Cortex of kidney (tissue), 1 donor: Measurements from ENCODE around the gene KDM8.

Experiments
- DNase-seq: peaks from one replicate; lab custom pipeline; 2025; lab: John Stamatoyannopoulos, UW

Gene KDM8

DNA sequence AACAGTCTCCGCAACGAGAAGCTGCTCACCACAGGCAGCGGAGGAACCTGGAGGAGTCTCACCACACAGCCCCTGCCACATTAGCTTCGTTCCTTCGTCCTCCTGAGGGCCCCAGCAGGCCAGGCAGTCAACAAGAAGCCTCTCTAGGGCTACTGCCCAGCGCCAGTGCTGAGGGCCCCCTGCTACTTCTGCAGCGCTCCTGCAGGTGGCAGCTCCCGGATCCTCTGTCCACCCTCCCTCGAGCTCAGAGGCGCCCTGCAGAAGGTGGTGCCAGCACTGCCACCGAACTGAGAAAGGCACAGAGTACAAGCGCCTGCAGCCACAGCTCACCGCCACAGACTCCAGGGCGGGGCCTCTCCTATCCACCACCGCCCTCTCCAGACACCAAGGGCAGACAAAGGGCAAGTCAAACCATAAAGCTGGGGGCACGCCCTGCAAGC lies 27.3 kb downstream of the KDM8 start:
- no peak for DNase-seq

DNA sequence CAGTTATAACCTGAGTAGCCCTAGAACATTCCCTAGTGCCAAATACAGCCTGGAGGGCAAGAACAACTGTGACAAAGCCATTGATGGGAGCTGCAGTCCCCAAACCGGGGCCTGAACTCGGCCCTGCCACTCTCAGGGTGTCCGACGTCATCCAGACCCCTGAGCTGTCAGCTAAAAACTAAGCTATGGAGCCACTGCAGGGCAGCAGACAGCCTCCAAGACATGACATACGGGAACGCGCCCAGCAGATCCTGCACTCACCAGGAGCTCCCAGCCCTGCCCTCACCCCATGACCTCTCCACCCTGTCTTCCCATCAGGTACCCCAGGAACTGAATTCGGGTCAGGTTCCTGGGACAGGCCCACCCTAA lies 28.4 kb downstream of the KDM8 start:
- no peak for DNase-seq

DNA sequence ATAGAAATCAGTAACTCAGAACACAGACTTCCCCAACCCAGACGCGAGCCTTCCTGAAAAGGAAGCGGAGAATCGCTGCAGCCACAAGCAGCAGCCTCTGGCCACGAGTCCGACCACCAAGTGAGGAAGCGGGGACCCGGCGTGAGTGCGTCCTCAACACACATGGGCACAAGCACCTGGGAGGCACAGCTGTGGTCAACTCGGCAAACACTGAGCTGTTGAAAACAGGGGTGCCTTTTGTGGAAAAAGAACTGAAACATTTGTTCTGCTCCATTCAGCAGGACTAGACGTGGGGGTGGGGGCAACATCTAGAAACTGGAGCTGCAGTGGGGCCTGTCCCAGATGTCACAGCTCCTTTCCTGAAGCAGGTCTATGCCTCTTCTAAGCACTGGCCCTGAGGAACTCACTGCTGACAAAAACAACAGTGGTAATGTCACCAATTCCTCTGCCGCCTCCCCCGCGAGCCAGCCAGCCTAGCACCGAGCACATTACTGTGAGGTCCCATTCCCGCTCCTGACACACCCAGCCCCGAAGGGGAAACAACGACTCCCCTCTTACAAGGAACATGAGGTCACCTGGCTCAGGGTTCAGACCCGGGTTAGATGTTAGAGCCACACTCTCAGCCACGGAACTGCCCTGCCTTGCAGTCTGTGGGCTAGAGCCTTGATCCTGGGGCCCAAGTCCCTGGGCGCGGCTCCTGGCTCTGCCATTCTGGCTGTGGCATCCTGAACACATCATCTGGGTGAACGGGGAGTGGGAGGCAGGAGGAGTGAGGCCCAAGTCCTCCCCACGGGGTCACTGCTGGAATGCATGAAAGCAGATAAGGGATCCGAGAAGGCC lies 29.0 kb downstream of the KDM8 start:
- DNase-seq, result no peak

DNA sequence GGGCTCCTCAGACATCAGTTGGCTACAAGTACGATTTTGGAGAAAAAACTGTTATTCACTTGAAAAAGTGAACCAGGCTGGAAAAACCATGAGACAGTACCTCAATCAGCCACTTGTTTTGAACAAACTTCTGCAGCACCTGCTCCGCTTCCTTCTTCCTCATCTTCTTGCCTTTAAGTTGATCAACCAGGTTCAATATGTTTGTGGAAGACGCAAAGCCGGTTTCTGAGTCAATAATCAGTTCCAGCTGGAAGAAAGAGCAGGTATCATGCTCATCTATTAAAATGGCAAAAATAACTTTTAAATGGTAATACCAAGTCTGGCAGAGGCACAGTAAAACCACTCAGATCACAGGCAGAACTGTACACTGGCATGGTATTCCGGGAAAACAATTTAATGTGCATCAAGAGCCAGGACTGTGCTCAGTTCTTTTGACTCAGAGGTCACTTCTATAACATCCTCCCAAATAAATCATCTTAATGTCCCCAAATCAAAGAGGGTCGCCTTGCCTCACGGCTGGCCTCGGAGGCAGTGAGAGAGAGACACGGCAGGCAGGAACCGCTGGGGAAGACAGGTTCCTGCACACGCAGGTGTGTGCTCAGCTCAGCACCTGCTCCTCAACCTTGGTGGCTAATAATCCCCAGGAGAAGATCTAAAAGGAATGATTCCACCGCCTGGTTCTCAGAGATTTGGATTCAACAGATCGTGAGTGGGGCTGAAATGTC lies 29.7 kb downstream of the KDM8 start:
- DNase-seq, result no peak

DNA sequence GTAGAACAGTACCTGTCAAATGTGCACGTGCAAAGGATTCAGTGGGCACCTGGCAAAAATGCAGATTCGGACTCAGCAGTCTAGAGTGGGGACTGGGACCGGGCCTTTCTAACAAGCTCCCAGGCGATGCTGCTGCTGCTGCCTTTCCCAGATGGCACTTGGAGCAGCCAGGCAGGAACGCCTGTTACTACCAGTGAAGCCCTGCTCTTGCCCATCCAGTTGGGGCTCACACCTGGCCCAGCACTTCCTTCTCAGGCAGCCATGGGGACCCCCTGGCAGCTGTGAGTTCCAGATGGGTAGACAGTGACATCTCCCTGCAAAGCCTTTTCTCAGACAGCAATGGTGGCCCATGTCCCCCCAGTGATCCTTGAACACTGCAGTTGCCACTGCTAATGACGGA lies 30.4 kb downstream of the KDM8 start:
- no peak for DNase-seq

DNA sequence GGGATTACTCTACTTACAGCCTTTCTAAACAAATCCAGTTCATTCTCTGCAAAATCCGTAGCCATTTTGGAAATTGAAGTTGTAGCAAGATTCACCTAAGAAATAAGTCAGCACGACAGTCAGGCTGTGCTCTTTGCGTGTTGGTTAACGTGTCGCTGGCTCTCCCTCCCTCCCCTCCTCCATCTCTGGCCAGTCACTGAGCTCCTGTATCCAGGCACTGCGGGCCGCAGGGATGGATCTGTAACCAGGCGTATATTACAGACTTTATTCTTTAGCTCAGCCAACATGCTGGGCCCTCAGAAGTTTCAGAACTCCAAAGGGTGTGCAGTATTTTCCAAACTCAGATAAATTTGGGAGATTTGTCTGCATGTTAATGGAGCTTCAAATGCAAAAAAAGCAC lies 30.8 kb downstream of the KDM8 start:
- no peak for DNase-seq

DNA sequence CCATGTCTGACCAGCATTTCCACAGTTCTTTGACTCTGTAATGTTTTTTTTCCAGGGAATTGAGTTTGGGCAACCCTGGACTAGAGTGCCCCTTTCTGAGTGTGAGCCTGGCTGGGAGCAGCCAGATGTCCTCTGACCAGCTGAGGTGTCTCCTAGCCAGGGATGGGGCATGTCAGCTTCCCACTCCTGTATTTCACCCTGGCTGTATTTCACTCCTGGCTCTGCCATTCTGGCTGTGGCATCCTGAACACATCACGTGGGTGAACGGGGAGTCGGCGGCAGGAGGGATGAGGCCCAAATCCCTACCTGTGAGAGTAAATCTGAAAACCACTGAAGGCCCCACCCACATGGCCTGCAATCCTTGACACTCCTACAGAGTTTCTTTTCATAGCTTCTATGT lies 31.3 kb downstream of the KDM8 start:
- no peak for DNase-seq

DNA sequence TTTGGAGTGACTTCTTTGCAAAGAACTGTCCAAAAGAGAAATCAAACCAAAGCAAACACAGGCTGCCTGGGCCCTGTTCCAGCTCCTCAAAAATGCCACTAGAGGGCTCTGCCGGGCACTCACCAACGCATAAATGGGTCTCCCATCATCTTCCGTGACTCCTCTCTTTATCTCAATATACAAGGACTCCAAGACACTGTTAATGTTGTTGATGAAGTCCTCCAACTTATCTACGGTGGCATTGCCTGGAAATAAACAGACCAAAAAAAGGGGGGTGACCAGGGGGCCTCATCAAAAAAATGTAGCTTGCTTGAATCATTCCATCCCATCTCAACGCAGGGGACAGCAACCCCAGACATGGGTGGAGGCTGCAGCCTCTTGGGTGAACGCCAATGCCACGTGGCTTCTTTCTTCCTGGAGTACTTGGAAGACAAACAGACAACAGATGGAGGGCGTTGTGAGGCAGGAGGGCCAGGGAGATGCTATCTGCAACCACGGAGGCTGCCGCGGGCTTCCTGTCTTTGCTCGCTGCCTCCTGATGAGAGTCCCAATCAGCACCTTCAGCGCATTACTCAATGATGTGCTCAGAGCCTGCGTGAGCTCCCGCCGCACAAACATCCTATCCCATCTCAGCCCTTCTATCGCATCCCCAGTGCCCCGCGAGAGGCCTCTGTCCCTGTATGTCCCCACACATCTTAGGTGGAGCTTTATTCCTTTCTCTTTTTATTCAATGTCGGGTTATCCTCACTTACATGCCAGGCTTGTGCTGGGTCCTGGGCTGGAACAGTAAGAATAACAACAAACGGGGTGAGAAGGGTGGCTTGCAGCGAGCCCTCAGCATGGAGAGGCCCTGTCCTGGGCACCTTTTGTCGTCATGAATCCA lies 32.0 kb downstream of the KDM8 start:
- DNase-seq, result no peak

DNA sequence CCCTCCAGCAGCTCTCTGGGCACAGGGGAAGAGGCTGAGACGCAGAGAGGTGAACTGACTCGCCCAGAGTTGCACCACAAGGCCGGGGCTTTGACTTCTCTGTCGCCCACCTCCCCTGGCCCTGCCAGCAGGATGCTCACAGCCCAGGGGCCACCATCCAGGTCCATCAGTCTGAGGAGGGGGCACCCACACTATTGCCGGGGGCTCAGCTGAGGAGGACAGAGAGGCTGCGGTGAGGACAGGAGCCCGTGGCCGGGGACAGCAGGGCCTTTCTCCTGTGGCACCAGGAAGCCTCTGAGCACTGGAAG lies 32.6 kb downstream of the KDM8 start:
- no peak for DNase-seq

DNA sequence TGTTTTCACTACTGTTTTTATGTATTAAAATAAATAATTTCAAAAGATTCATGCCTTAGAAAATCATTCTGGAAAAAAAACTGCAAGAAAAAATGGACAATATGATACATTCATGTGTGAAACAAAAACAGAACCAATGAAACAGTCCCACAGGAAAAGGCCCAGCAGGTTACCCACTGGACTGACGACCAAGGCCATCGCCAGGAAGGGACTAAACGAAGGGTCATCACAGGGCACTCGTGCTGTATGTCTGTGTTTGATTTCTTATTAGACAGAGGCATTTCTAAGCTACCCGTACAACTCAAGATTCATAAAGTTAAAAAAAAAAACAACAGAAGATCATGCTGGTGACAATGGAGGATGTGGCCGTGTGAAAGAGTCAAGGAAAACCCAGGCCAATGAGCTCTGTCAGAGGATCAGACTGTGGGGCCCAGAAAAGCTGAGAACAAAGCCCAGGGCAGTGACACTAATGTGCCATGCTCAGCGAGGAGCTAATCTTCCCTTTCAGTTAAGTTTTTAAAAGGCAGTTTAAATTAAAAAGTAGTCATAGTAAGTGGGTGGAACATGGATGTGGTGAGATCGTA lies 33.4 kb downstream of the KDM8 start:
- DNase-seq, result no peak

DNA sequence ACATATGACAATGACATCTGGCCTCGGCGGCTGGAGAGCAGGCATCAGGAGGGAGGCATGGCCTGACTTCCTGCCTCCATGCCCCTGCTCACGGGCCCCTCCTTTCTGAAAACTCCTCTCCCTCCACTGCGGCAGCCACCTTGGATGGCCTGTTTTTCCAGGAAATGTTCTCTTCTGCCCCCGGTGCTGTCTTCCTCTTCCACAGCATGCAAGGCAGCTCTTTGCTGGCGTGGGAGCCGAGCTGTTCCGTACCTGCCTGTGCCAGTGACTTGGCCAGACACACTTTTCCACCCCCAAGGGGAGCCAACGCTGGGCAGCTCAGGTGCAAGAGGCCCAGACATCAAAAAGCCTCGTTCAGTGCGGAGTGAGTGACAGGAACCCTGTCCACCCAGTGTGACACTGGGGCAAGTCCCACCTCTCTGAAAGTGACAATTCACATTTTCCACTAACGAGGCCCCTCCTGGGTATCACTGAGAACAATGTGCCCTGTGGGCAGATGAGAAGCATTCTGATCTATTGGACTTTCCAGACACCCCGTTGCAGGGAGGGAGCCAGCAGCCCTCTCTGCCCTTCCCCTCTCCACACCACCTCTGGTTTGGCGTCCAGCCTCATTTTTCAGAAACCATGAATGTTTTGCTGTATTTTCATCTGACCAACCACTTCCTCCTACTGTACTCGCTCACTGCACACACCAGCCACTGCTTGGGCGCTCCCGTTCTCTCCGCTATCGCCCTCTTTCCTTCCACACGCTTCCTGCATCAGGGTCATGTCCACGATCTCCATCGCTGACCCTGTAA lies 34.1 kb downstream of the KDM8 start:
- no peak for DNase-seq

DNA sequence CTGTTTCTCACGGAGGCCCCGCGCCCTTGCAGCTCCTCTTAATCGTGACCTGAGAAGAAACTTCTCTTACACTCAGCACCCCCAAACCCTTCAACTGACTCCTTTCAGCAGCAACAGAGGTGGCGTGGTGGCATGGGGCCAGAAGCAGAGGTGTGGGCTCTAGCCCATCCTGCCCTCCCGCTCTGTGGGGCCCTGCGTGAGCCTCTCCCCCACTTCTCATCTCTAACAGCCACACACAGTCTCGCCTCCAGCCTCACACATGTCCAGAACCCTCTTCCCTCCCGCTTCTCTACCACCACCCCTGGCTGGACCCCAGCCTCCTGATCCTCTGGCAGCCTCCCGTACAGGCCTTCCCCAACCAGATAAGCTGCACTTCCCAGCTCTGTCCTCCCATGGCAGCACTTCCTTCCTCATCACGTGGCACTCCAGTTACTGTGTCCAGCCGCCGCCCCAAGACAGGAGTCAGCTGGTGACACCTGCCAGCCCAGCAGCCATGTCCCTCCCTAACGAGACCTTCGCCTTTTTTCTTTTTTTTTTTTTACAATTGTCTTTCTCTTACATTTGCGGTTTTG lies 34.8 kb downstream of the KDM8 start:
- no peak for DNase-seq

DNA sequence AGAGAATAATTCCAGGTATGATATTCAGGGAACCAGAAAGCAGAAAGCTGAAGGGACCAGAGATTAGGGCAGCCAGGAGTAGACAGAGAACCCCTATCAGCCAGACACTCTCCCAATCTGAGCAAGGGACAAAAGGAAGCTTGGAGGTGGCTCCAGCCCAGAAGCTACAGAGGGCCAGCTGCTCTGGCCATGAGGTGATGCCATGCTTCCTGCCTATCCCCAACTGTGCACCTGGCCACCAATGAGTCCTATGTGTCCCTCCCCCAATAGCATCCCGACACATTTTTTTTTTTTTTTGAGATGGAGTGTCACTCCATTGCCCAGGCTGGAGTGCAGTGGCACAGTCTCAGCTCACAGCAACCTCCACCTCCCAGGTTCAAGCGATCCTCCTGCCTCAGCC lies 35.3 kb downstream of the KDM8 start:
- no peak for DNase-seq

DNA sequence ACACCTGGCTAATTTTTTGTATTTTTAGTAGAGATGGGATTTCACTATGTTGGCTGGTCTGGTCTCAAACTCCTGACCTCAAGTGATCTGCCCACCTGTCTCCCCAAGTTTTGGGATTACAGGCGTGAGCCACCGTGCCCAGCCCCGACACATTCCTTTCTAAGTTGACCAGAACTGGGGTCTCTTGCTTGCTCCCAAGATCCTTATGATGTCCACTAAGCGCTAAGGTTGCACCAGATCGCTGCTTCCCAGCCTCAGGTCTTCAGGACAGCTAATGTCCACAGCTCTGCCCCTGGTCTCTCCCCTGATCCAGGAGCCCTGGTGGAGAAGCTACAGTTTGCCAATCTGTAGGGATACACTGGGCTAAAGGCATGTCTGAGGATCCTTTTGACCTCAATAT lies 35.7 kb downstream of the KDM8 start:
- DNase-seq, result no peak

DNA sequence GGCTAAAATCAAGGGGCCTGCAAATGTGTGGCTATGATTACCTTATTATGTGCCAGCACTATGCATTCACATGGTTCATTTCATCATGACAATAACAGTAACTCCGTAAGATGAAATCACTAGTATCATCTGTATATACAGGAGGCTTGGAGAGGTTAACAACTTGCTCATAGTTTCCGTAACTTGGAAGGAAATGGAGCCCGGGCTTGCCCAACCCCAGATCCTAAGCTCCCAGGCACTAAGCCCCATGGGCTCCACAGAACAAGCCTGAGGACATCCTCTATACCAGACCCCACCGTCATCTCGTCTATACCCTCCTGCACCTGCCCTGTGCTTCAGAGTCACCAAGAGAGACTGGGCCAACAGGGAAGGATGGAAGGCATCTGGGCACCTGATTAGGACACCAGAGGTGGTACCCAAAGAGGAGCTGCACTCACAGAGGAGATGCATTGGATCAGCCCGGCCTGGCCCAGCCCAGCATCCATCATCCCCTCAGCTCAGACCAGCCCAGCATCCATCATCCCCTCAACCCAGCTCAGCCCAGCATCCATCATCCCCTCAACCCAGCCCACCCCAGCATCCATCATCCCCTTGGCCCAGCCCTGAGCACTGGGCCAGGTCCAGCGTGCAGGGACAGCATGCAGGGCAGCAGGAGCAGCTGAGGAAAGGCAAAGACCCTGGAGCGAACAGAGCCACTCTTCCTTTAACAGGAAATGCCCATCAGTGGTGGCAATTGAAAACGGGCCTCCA lies 36.8 kb downstream of the KDM8 start:
- DNase-seq, result no peak

DNA sequence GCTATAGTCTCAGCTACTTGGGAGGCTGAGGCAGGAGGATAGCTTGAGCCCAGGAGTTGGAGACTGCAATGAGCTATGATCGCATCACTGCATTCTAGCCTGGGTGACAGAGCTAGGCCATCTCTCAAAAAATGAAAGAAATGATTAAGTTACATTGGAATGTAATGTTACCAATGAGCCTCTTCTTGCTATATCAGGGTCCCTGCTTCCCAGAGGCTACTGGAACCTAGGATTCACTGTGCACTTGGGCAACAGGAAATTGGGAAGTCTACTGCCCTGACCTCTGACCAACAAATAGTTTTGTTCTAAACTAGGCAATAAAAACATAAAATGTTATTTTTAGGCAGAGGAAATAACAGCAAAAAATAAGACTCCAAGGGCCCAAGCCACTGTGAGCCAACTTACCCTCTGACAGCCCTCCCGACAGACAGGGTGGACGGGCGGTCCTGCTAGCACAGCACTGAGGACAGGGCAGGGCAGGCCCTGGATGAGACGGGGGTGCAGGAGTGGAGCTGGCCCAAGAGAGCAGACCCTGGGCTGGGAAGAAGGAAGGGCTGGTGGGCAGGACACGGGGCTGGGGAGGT lies 37.7 kb downstream of the KDM8 start:
- DNase-seq, result no peak

DNA sequence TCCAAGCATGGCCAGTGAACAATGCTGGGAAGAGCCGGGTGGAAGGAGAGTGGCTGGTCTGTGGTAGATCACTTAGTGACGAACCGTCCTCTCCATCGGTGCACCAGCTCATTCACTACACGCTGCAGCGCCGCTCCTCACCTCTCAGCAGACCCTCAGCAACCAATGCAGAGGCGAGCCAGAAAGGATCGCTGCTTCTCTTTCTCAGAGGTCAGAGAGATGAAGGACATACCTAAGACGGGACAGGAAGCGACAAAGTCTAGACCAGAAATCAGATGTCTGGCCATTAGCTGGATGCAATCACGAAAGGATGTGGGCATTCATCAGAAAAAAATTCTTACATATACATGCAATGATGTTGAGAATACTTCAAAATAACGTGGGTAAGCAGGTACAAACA lies 38.3 kb downstream of the KDM8 start:
- no peak for DNase-seq

DNA sequence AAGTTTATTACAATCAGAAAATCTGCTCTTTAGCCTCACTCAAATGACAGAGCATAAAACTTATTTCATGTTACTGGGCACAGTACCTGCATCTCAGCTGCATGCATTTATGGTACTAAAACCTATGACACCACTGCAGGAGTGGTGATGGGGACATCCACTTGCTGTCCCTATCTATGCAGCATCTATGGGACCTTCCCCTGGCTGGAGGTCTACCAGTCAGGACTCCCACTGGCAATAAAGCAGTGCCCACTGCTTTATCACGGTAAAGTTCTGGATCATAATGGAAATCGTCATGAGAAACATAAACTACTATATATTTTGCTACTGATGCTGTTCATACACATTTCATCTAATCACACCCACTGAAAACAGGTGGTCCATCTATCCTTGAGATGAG lies 39.1 kb downstream of the KDM8 start:
- DNase-seq, result no peak

DNA sequence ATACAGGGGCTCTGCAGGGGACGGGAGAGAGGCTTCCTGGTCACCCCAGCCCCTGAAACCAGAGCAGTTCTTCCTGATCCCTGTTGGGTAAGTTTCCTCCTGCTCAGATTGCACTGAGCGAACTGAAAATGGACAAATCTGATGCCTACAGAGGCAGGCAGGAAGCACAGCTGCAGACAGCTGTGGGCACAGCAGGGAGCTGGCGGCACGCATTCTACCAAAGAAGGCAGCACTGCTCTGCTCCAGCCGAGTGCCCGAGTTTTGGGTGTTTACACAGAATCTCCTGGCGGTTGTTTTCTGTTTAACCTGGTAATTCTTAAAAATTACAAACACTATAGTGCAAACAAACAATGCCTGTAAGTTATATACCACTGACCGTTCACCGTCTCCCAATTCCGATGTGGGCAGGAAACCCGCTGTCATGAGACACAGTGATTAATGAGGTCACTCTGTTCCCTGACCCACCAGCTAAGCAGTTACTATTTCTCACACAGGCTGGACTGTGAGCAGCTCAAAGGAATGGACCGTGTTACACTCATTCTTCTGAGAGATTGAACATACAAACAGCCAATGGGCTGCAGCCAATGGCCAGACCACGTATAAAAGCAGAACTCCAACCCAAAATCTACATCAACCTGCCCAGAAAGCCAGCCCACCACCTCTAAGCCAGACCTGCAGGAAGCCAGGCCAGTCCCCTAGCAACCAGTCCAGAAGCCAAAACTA lies 39.7 kb downstream of the KDM8 start:
- no peak for DNase-seq
